Measurements from ENCODE around the gene HOXA3. TPM values are rescaled to one million over a fixed set of nuclear protein-coding genes. Genes with fewer than 3 reads are reported as not detected.

Gene HOXA3
- total RNA-seq, 1 donor from 2014 or later: 77.4 TPM

GRCh38 chr7:27141137-27141922, 11.1 kb downstream of the HOXA3 start:
- peak overlapping the region; percentile 93 for H3K4me3 Mint-ChIP-seq (ENCODE audit: low read depth)
- peaks cover 30% of the 10 kb centered on the region for H3K27me3 Mint-ChIP-seq
- H3K4me1 Mint-ChIP-seq (ENCODE audit: low read depth): peaks cover 44% of the 10 kb centered on the region
- DNase-seq (ENCODE audit: low spot score, unreplicated experiment): no peak
- peak overlapping the region; percentile 92 for H3K27ac Mint-ChIP-seq
- TF ChIP-seq CTCF (IDR thresholded peaks at IDR 0.05; ENCODE audit: unreplicated experiment): no peak
- no peaks in the 10 kb centered on the region for H3K9me3 Mint-ChIP-seq (ENCODE audit: low read depth)
- peaks cover 4% of the 10 kb centered on the region for H3K36me3 Mint-ChIP-seq (ENCODE audit: insufficient read depth)

GRCh38 chr7:27140126-27140857, 12.1 kb downstream of the HOXA3 start:
- Mint-ChIP-seq H3K27ac (peak overlapping the region; percentile 80), H3K4me1 (ENCODE audit: low read depth) (peaks cover 54% of the 10 kb centered on the region), H3K4me3 (ENCODE audit: low read depth) (peak overlapping the region; percentile 43), H3K27me3 (peaks cover 20% of the 10 kb centered on the region), H3K36me3 (ENCODE audit: insufficient read depth) (peaks cover 4% of the 10 kb centered on the region), H3K9me3 (ENCODE audit: low read depth) (no peaks in the 10 kb centered on the region)
- no peak for TF ChIP-seq CTCF (IDR thresholded peaks at IDR 0.05; ENCODE audit: unreplicated experiment)
- DNase-seq (ENCODE audit: low spot score, unreplicated experiment): no peak

GRCh38 chr7:27139334-27140125, 12.9 kb downstream of the HOXA3 start:
- peaks cover 4% of the 10 kb centered on the region for H3K36me3 Mint-ChIP-seq (ENCODE audit: insufficient read depth)
- no peaks in the 10 kb centered on the region for H3K9me3 Mint-ChIP-seq (ENCODE audit: low read depth)
- no peak for DNase-seq (ENCODE audit: low spot score, unreplicated experiment)
- H3K27ac Mint-ChIP-seq: peak overlapping the region; percentile 80
- TF ChIP-seq CTCF (IDR thresholded peaks at IDR 0.05; ENCODE audit: unreplicated experiment): no peak
- H3K4me3 Mint-ChIP-seq (ENCODE audit: low read depth): peak overlapping the region; percentile 62
- H3K4me1 Mint-ChIP-seq (ENCODE audit: low read depth): peaks cover 62% of the 10 kb centered on the region
- H3K27me3 Mint-ChIP-seq: peaks cover 12% of the 10 kb centered on the region

- DNase-seq (ENCODE audit: low spot score, unreplicated experiment): no peak
- Mint-ChIP-seq H3K27me3 (peaks cover 6% of the 10 kb centered on the region), H3K4me3 (ENCODE audit: low read depth) (peak overlapping the region; percentile 54), H3K4me1 (ENCODE audit: low read depth) (peaks cover 67% of the 10 kb centered on the region), H3K27ac (peak overlapping the region; percentile 28), H3K36me3 (ENCODE audit: insufficient read depth) (peaks cover 4% of the 10 kb centered on the region), H3K9me3 (ENCODE audit: low read depth) (no peaks in the 10 kb centered on the region)
- TF ChIP-seq CTCF (IDR thresholded peaks at IDR 0.05; ENCODE audit: unreplicated experiment): no peak
Observed at GRCh38 chr7:27138985-27139333, 13.4 kb downstream of the HOXA3 start.

GRCh38 chr7:27138472-27138871, 13.9 kb downstream of the HOXA3 start:
- Mint-ChIP-seq H3K4me3 (ENCODE audit: low read depth) (peak overlapping the region; percentile 54), H3K36me3 (ENCODE audit: insufficient read depth) (peaks cover 4% of the 10 kb centered on the region), H3K27me3 (peaks cover 4% of the 10 kb centered on the region), H3K9me3 (ENCODE audit: low read depth) (no peaks in the 10 kb centered on the region), H3K4me1 (ENCODE audit: low read depth) (peaks cover 70% of the 10 kb centered on the region), H3K27ac (peak overlapping the region; percentile 5)
- TF ChIP-seq CTCF (IDR thresholded peaks at IDR 0.05; ENCODE audit: unreplicated experiment): no peak
- DNase-seq (ENCODE audit: low spot score, unreplicated experiment): no peak
